Prostate gland (tissue), 2 donors: ENCODE measurements around the gene NIT2.

ENCODE experiments used
- CTCF ChIP-seq, 4 experiments: fragments of 200-600 bp in 2 of 4; fragments of 450-650 bp in 2 of 4; sonication (generic) in 2 of 4; IDR thresholded peaks; 1 replicate in 3 of 4; 2 replicates in 1 of 4; pipeline ENCODE4 v1.5.1; 2016 to 2019; ENCODE audit warnings: antibody characterized with exemption in 4 of 4, mild to moderate bottlenecking in 2 of 4, moderate library complexity in 2 of 4
- POLR2A ChIP-seq: fragments of 450-650 bp; IDR thresholded peaks from one replicate; pipeline ENCODE4 v1.6.1; 2016; ENCODE audit warnings: antibody characterized with exemption, mild to moderate bottlenecking
- POLR2AphosphoS5 ChIP-seq: sonication (generic); formaldehyde crosslinking; IDR thresholded peaks from one replicate; pipeline ENCODE4 v1.6.1; 2017; ENCODE audit warnings: antibody characterized with exemption

- TF ChIP-seq CTCF (IDR thresholded peaks at IDR 0.05) (no peak), POLR2A (no peak), POLR2AphosphoS5 (no peak)
Measured at GRCh38 chr3:100368441-100368840, 33.9 kb downstream of the NIT2 start.
